Cerebellar nuclear complex (tissue), 1 donor: ENCODE measurements around the gene ADAM12.
"Not testable (repeated sequence)": the region's sequence is repeated elsewhere in the genome, so short reads cannot be mapped to it uniquely, and the experiment has no call there.

ENCODE experiments used
- DNase-seq, 2 experiments: peaks; one replicate each; lab custom pipeline; 2025; lab: John Stamatoyannopoulos, UW

ADAM12 gene

DNA sequence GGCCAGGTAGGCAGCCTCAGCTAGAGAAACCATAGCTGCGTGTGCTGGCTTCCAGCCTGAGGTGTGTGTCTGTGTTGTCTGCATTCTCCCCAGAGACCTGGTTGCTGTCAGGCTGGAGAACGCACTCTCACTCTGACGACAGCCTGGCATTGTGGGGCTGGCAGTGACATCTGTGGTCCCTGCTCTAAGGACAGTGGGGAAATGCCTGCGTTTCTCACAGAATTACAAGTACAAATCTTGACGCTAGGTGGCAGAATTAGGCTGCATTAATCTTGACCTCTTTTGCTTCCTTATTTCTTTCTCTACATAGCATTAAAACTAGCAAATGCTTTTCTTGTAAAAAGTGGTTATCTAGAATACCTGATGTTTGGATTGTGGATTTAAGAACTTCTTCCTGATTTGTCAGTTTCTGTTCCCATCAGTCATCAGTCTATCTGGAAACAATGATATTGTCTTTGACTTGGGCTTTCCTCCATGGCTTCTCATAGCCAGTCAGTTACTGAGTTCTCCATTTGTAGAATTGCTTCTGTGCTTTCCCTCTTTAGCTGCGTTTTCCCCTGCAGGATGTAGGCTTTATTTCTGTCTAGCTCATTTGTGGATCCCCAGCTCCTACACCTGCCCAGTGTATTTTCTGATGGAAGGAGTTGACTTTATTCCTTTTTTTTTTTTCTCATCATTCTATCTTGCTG lies 405.9 kb downstream of the ADAM12 start:
- peak in 1 of 2 experiments; percentile 3 for DNase-seq

DNA sequence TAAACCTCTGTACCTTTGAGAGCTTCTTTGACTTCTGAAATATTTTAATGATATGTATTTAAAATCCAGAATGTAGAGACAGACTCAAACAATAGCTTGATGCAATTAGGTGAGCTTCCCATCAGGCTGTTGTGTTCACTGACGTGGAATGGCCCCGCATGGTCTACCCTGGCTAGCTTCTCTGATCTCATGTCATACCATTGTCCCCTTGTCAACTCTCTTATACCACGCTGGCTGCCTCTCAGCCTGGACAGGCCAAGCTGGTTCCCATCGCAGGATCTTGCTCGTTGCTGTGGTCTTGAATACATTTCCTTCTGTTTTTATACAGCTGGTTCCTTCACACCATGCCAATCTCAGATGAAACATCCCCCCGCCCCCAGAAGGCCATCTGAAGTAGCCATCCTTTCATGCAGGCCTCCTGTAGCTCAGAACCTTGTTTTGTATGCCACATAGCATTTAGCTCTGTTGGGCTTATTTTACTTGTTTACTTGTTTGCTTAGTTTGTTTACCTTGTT lies 407.7 kb downstream of the ADAM12 start:
- DNase-seq = no peak

DNA sequence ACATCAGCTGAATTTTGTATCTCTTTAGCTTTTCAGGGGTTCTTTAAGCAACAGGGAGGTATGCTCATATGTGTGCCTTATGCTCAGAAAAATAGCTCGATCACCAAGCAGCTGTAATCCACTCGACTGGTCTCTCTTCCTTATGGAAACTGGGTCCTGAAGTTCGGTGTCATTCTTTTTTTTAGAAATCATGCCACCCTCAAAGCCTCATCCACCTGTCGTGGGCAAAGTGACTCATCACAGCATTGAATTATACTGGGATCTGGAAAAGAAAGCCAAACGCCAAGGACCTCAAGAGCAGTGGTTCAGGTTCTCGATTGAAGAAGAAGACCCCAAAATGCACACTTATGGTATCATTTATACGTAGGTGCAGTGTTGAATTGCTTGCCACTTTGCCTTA lies 408.3 kb downstream of the ADAM12 start:
- DNase-seq = no peak

DNA sequence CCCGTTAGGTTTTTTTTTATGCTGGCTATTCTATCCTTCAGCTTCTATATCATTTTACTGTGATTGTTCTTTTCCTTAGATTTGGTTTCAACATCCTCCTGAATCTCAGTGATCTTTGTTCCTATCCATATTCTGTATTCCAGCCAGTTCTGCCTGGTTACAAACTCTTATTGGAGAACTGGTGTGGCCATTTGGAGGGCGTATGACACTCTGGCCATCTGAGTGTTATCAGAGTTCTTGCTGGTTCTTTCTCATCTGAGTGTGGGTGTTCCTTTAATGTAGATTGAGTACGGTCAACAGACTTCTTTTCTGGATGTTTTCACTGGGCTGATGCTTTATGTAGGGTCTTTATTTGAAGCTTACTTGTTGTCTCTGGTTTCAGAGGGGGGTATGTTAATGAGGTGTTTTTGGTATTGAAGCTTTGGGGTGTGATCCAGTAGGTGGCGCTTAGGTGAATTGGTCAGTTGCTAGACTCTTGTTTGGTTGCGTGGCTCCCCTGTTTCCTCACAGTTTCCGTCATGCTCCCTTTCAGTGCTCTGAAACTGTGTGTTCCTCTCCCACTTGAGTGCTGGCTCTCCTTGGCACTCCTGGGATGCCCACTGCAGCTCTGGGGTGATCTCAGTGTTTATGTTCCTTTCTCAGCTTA lies 411.2 kb downstream of the ADAM12 start:
- DNase-seq = no peak

DNA sequence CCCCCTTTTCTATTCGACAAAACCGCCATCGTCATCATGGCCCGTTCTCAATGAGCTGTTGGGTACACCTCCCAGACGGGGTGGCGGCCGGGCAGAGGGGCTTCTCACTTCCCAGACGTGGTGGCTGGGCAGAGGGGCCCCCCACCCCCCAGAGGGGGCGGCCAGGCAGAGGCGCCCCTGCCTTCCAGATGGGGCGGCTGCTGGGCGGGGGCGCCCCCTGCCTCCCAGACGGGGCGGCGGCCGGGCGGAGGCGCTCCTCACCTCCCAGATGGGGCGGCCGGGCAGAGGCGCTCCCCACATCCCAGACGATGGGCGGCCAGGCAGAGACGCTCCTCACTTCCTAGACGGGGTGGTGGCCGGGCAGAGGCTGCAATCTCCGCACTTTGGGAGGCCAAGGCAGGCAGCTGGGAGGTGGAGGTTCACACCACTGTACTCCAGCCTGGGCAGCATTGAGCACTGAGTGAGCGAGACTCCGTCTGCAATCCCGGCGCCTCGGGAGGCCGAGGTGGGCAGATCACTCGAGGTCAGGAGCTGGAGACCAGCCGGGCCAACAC lies 418.1 kb downstream of the ADAM12 start:
- DNase-seq = not testable (repeated sequence)

DNA sequence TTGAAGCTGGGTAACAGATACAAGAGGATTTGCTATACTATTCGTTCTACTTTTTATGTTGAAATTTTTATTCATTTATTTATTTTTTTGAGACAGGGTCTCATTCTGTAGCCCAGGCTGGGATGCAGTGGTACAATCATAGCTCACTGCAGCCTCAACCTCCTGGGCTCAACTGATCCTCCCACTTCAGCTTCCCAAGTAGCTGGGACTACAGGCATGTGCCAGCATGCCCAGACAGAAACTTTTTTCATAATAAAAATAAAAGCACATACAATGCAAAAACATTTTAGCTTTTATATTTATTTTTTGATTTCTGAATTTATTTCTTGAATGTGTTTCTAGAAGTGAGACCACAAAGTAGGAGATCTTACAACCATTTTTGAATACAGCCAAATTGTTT lies 420.7 kb downstream of the ADAM12 start:
- no peak for DNase-seq

DNA sequence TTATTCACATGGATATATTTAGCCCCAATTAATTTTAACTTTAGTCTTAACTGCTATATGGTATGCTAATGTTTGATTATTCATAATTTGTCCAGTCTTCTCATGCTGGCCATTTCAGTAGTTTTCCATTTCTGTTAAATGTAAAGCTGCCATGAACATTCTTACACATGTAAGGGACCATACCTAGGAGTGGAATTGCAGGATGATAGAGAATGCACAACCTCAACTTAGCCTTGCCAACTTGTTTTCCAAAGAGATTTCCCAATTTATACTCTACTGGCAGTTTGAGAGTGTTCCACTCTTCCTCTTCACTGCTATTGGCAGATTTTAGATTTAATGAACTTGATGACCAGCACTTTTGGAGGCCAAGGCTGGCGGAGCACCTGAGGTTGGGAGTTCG lies 423.7 kb downstream of the ADAM12 start:
- DNase-seq = no peak
